ENCODE measurements around the gene TRAF2.

Gene TRAF2

GRCh38 chr9:136952876-136953770 is 66.8 kb downstream of the TRAF2 start:
- FAIRE-seq: no peak

GRCh38 chr9:136953771-136954269 is 67.5 kb downstream of the TRAF2 start:
- no peak for FAIRE-seq

GRCh38 chr9:136954270-136955083 is 68.2 kb downstream of the TRAF2 start:
- no peak for FAIRE-seq

- FAIRE-seq: no peak
Observed at GRCh38 chr9:136955202-136955942, 69.1 kb downstream of the TRAF2 start.

- FAIRE-seq: no peak
Observed at GRCh38 chr9:136955943-136956335, 69.6 kb downstream of the TRAF2 start.

- no peak for FAIRE-seq
Observed at GRCh38 chr9:136956604-136957003, 70.3 kb downstream of the TRAF2 start.

GRCh38 chr9:136957461-136957860 is 71.1 kb downstream of the TRAF2 start:
- no peak for FAIRE-seq

- no peak for FAIRE-seq
Observed at GRCh38 chr9:136957901-136958300, 71.6 kb downstream of the TRAF2 start.

GRCh38 chr9:136958473-136958872 is 72.2 kb downstream of the TRAF2 start:
- no peak for FAIRE-seq

- FAIRE-seq: no peak
Observed at GRCh38 chr9:136958898-136959850, 72.9 kb downstream of the TRAF2 start.

- no peak for FAIRE-seq
Observed at GRCh38 chr9:136960212-136960937, 74.1 kb downstream of the TRAF2 start.

GRCh38 chr9:136960938-136961275 is 74.6 kb downstream of the TRAF2 start:
- no peak for FAIRE-seq

- no peak for FAIRE-seq
Observed at GRCh38 chr9:136961279-136962065, 75.2 kb downstream of the TRAF2 start.

- no peak for FAIRE-seq
Observed at GRCh38 chr9:136962163-136962562, 75.8 kb downstream of the TRAF2 start.

- FAIRE-seq: no peak
Observed at GRCh38 chr9:136962701-136963248, 76.5 kb downstream of the TRAF2 start.

GRCh38 chr9:136963341-136963740 is 77.0 kb downstream of the TRAF2 start:
- FAIRE-seq: no peak

- FAIRE-seq: no peak
Observed at GRCh38 chr9:136963751-136964150, 77.4 kb downstream of the TRAF2 start.

- FAIRE-seq: no peak
Observed at GRCh38 chr9:136964171-136964689, 77.9 kb downstream of the TRAF2 start.

- no peak for FAIRE-seq
Observed at GRCh38 chr9:136964833-136965422, 78.6 kb downstream of the TRAF2 start.
